ENCODE measurements around the gene SH2D2A.

The SH2D2A gene

GRCh38 chr1:156772222-156772621 is 44.4 kb downstream of the SH2D2A start:
- TF ChIP-seq CTCF (IDR thresholded peaks at IDR 0.05; ENCODE audit: poor library complexity, severe bottlenecking), result no peak
- peaks cover 40% of the 10 kb centered on the region for H3K36me3 ChIP-seq (ENCODE audit: low read depth)
- ATAC-seq (ENCODE audit: low read depth), result no peak

GRCh38 chr1:156768610-156769295 is 47.9 kb downstream of the SH2D2A start:
- ATAC-seq (ENCODE audit: low read depth) (no peak), DNase-seq (ENCODE audit: low spot score) (no peak)
- no peaks in the 10 kb centered on the region for H3K4me1 ChIP-seq (ENCODE audit: insufficient read depth, poor library complexity, severe bottlenecking)
- no peaks in the 10 kb centered on the region for H3K9me3 ChIP-seq (ENCODE audit: severe bottlenecking)
- TF ChIP-seq CTCF (IDR thresholded peaks at IDR 0.05; ENCODE audit: poor library complexity, severe bottlenecking), result no peak
- no peaks in the 10 kb centered on the region for H3K27me3 ChIP-seq (ENCODE audit: insufficient read depth, poor library complexity, severe bottlenecking)
- H3K27ac ChIP-seq (ENCODE audit: poor library complexity, severe bottlenecking), result peak overlapping the region; percentile 63
- H3K36me3 ChIP-seq (ENCODE audit: low read depth), result peaks cover 40% of the 10 kb centered on the region
- peak overlapping the region; percentile 97 for H3K4me3 ChIP-seq (ENCODE audit: severe bottlenecking)

More at GRCh38 chr1:156772222-156772621, 44.4 kb downstream of the SH2D2A start:
- Histone ChIP-seq H3K27me3 (ENCODE audit: insufficient read depth, poor library complexity, severe bottlenecking) (no peaks in the 10 kb centered on the region), H3K27ac (ENCODE audit: poor library complexity, severe bottlenecking) (no peak overlapping the region), H3K9me3 (ENCODE audit: severe bottlenecking) (no peaks in the 10 kb centered on the region), H3K4me1 (ENCODE audit: insufficient read depth, poor library complexity, severe bottlenecking) (peaks cover 3% of the 10 kb centered on the region), H3K4me3 (ENCODE audit: severe bottlenecking) (no peak overlapping the region)
- no peak for DNase-seq (ENCODE audit: low spot score)

GRCh38 chr1:156767879-156768604 is 48.6 kb downstream of the SH2D2A start:
- Histone ChIP-seq H3K36me3 (ENCODE audit: low read depth) (peaks cover 34% of the 10 kb centered on the region), H3K27ac (ENCODE audit: poor library complexity, severe bottlenecking) (peak overlapping the region; percentile 63), H3K4me1 (ENCODE audit: insufficient read depth, poor library complexity, severe bottlenecking) (no peaks in the 10 kb centered on the region), H3K4me3 (ENCODE audit: severe bottlenecking) (peak overlapping the region; percentile 97), H3K9me3 (ENCODE audit: severe bottlenecking) (no peaks in the 10 kb centered on the region), H3K27me3 (ENCODE audit: insufficient read depth, poor library complexity, severe bottlenecking) (no peaks in the 10 kb centered on the region)
- no peak for TF ChIP-seq CTCF (IDR thresholded peaks at IDR 0.05; ENCODE audit: poor library complexity, severe bottlenecking)
- ATAC-seq (ENCODE audit: low read depth) (no peak), DNase-seq (ENCODE audit: low spot score) (no peak)

- no peak for TF ChIP-seq CTCF (IDR thresholded peaks at IDR 0.05; ENCODE audit: poor library complexity, severe bottlenecking)
- ATAC-seq (ENCODE audit: low read depth), result peak; percentile 92
- H3K4me1 ChIP-seq (ENCODE audit: insufficient read depth, poor library complexity, severe bottlenecking), result no peaks in the 10 kb centered on the region
- peak within 1 kb of the TSS; percentile 97 for H3K4me3 ChIP-seq (ENCODE audit: severe bottlenecking)
- no peaks in the 10 kb centered on the region for H3K9me3 ChIP-seq (ENCODE audit: severe bottlenecking)
- H3K27me3 ChIP-seq (ENCODE audit: insufficient read depth, poor library complexity, severe bottlenecking), result no peaks in the 10 kb centered on the region
- H3K27ac ChIP-seq (ENCODE audit: poor library complexity, severe bottlenecking), result peak within 1 kb of the TSS; percentile 63
- H3K36me3 ChIP-seq (ENCODE audit: low read depth), result peaks cover 26% of the 10 kb centered on the region
- peak; percentile 98 for DNase-seq (ENCODE audit: low spot score)
Observed at GRCh38 chr1:156767101-156767878, 49.4 kb downstream of the SH2D2A start, which contains the start of gene PRCC. Gene PRCC (plus strand): TSS chr1:156767535. CDS start chr1:156767772, 237 bp downstream.

Data from RWPE2 (cell line).